ENCODE measurements around the gene FAM151A. TPM values are rescaled to one million over a fixed set of nuclear protein-coding genes. Genes with fewer than 3 reads are reported as not detected.

FAM151A gene
- total RNA-seq, 1 donor from 2014 or later: not detected

DNA sequence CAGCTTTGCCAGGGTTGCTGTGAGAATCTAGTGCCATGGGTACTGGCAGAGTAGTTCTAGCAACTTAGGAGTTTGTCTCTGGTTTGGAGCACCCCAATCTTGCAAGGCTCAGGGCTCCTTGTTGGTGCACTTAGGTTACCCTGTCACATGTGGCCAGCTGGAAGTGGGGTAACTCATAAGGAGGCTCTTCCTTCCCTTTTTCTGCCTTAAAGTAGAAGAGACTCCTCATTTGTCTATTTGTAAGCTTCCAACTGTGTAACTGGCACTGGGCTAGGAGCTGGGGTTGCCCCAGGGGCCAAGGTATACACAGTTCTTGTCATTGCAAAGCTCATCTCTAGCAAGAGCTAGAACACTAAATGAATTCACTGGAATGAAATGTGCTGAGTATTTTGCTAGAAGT lies 28.8 kb upstream of the FAM151A start:
- Mint-ChIP-seq H3K4me1 (ENCODE audit: unreplicated experiment) (no peaks in the 10 kb centered on the region), H3K9me3 (ENCODE audit: unreplicated experiment) (no peaks in the 10 kb centered on the region), H3K36me3 (ENCODE audit: unreplicated experiment) (no peaks in the 10 kb centered on the region), H3K27me3 (ENCODE audit: unreplicated experiment) (peaks cover 35% of the 10 kb centered on the region), H3K4me3 (ENCODE audit: unreplicated experiment) (no peak overlapping the region), H3K27ac (ENCODE audit: unreplicated experiment) (no peak overlapping the region)
- no peak for DNase-seq (ENCODE audit: extremely low spot score, unreplicated experiment)
- TF ChIP-seq, protein P1, sequence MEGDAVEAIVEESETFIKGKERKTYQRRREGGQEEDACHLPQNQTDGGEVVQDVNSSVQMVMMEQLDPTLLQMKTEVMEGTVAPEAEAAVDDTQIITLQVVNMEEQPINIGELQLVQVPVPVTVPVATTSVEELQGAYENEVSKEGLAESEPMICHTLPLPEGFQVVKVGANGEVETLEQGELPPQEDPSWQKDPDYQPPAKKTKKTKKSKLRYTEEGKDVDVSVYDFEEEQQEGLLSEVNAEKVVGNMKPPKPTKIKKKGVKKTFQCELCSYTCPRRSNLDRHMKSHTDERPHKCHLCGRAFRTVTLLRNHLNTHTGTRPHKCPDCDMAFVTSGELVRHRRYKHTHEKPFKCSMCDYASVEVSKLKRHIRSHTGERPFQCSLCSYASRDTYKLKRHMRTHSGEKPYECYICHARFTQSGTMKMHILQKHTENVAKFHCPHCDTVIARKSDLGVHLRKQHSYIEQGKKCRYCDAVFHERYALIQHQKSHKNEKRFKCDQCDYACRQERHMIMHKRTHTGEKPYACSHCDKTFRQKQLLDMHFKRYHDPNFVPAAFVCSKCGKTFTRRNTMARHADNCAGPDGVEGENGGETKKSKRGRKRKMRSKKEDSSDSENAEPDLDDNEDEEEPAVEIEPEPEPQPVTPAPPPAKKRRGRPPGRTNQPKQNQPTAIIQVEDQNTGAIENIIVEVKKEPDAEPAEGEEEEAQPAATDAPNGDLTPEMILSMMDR (IDR thresholded peaks at IDR 0.05): no peak

DNA sequence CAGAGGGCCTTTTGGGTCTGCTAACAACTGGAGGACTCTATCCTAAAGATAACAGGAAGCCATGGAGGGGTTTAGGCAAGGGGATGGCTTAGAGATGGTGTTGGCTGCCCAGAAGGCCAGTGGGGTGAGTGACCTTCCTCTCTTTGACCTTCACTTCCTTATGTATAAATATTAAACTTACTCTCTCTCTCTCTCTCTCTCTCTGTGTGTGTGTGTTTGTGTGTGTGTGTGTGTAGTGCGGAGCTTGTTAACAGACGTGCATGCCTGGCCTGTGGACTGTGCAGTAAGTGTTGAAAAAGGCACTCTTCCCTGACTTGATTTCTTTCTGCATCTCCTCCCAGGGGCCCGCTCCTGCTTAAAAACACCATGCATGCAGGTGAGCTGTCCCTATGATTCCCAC lies 28.3 kb upstream of the FAM151A start:
- DNase-seq (ENCODE audit: extremely low spot score, unreplicated experiment): no peak

DNA sequence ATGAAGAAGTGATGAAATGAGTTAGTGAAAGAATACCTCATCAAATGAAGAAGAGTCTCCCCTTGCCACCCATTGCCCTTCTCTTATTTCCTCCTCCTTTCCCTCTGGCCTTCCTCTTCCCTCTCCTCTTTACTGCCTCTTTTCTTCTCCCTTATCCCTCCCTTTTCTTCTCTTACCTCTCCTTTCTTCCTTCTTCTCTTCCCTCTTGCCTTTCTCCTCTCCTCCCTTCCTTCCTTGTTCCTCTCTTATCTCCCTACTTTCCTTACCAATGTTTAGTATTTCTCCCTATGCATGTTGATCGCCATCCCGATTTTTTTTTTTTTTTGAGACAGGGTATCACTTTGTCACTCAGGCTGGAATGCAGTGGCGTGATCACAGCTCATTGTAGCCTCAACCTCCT lies 27.1 kb upstream of the FAM151A start:
- H3K4me1 Mint-ChIP-seq (ENCODE audit: unreplicated experiment): no peaks in the 10 kb centered on the region
- no peak overlapping the region for H3K27ac Mint-ChIP-seq (ENCODE audit: unreplicated experiment)
- H3K36me3 Mint-ChIP-seq (ENCODE audit: unreplicated experiment): no peaks in the 10 kb centered on the region
- TF ChIP-seq, protein P1 (IDR thresholded peaks at IDR 0.05): no peak
- peaks cover 37% of the 10 kb centered on the region for H3K27me3 Mint-ChIP-seq (ENCODE audit: unreplicated experiment)
- H3K9me3 Mint-ChIP-seq (ENCODE audit: unreplicated experiment): no peaks in the 10 kb centered on the region
- H3K4me3 Mint-ChIP-seq (ENCODE audit: unreplicated experiment): no peak overlapping the region
- no peak for DNase-seq (ENCODE audit: extremely low spot score, unreplicated experiment)

More for the DNA sequence above, 28.3 kb upstream of the FAM151A start:
- Mint-ChIP-seq H3K4me1 (ENCODE audit: unreplicated experiment) (no peaks in the 10 kb centered on the region), H3K27ac (ENCODE audit: unreplicated experiment) (no peak overlapping the region), H3K4me3 (ENCODE audit: unreplicated experiment) (no peak overlapping the region), H3K36me3 (ENCODE audit: unreplicated experiment) (no peaks in the 10 kb centered on the region), H3K27me3 (ENCODE audit: unreplicated experiment) (peaks cover 35% of the 10 kb centered on the region), H3K9me3 (ENCODE audit: unreplicated experiment) (no peaks in the 10 kb centered on the region)
- TF ChIP-seq, protein P1 (IDR thresholded peaks at IDR 0.05): no peak

GRCh38 chr1:54649921-54650320 lies 26.6 kb upstream of the FAM151A start:
- Mint-ChIP-seq H3K27ac (ENCODE audit: unreplicated experiment) (no peak overlapping the region), H3K9me3 (ENCODE audit: unreplicated experiment) (no peaks in the 10 kb centered on the region), H3K27me3 (ENCODE audit: unreplicated experiment) (peaks cover 37% of the 10 kb centered on the region), H3K4me1 (ENCODE audit: unreplicated experiment) (no peaks in the 10 kb centered on the region), H3K4me3 (ENCODE audit: unreplicated experiment) (no peak overlapping the region), H3K36me3 (ENCODE audit: unreplicated experiment) (no peaks in the 10 kb centered on the region)
- TF ChIP-seq, protein P1 (IDR thresholded peaks at IDR 0.05): no peak
- DNase-seq (ENCODE audit: extremely low spot score, unreplicated experiment): no peak

DNA sequence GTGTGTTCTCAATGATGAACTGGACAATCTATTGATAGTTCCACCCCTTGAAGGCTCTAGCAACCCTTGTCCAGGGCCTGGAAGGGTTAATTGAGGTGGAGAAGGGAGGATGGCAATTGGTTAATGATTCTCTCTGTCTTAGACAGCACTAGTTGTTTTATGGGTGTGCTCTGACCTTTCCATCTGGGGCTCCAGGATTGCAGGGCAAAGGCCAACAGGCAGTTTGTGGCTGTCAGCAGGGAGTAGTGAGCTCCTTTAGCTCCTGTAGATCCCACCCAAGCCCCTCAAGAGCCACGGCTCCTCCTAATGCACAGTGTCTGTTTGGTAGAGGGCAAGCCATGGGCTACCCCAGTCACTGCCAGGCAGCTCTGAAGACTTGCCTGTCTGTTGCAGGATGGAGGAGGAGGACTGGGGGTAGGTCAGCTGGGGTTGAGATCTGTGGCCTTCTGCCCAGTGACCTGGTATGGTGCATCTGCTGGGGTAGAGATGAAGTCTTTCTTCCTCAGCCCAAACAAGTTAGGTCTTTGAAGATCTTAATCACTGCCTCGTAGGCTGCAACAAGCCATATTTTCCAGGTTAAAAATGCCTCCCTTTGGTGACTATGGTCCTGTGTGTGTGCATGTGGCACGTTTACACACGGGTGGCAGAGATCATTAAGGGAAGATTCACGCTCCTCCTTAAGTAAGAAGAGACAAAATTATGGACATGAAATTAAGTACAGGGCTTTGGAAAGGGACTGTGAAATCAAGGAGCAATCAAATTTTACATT lies 26.0 kb upstream of the FAM151A start:
- Mint-ChIP-seq H3K9me3 (ENCODE audit: unreplicated experiment) (no peaks in the 10 kb centered on the region), H3K27me3 (ENCODE audit: unreplicated experiment) (peaks cover 37% of the 10 kb centered on the region), H3K36me3 (ENCODE audit: unreplicated experiment) (no peaks in the 10 kb centered on the region), H3K4me3 (ENCODE audit: unreplicated experiment) (no peak overlapping the region), H3K27ac (ENCODE audit: unreplicated experiment) (no peak overlapping the region), H3K4me1 (ENCODE audit: unreplicated experiment) (no peaks in the 10 kb centered on the region)
- no peak for DNase-seq (ENCODE audit: extremely low spot score, unreplicated experiment)
- TF ChIP-seq, protein P1 (IDR thresholded peaks at IDR 0.05): no peak

All from osteocyte (in vitro differentiated cells).